Body of pancreas (tissue), 4 donors: Measurements from ENCODE around the gene PRKD1. TPM values are rescaled to one million over a fixed set of nuclear protein-coding genes. Genes with fewer than 3 reads are reported as not detected.

ENCODE experiments used
- ATAC-seq: fragments of 150-250 bp; one replicate; pipeline ENCODE4 v1.9.1; 2016
- DNase-seq, 4 donors: peaks; one replicate each; pipeline ENCODE4 v3.0.0-alpha.2; 2019
- H3K27ac ChIP-seq, 4 donors: fragments of 200-600 bp; sonication (generic); 1 replicate in 3 of 4; 2 replicates in 1 of 4; pipeline versions ENCODE4 v1.5.1 to v1.6.1; 2016 to 2019; ENCODE audit warnings: mild to moderate bottlenecking in 1 of 4, mixed read lengths in 1 of 4, moderate library complexity in 1 of 4
- H3K27me3 ChIP-seq, 2 donors: fragments of 200-600 bp; sonication (generic); one replicate each; pipeline ENCODE4 v1.6.0; 2016; ENCODE audit warnings: mild to moderate bottlenecking in 1 of 2
- H3K36me3 ChIP-seq, 2 donors: fragments of 200-600 bp; sonication (generic); replicated peaks in 1 of 2; 2 replicates each; pipeline ENCODE4 v1.5.1; 2016; ENCODE audit warnings: low read depth in 2 of 2; ENCODE audit not compliant: insufficient read depth in 1 of 2
- H3K4me1 ChIP-seq: fragments of 200-600 bp; sonication (generic); one replicate; pipeline ENCODE4 v1.6.0; 2016
- H3K4me3 ChIP-seq, 2 donors: fragments of 200-600 bp; sonication (generic); 1 replicate in 1 of 2; 2 replicates in 1 of 2; pipeline ENCODE4 v1.5.1; 2016 to 2019
- H3K9me3 ChIP-seq, 3 donors: fragments of 200-600 bp; sonication (generic); 1 replicate in 2 of 3; 2 replicates in 1 of 3; pipeline ENCODE4 v1.5.1; 2016
- CTCF ChIP-seq, 7 experiments: fragments of 450-650 bp in 4 of 7; fragments of 200-600 bp in 3 of 7; sonication (generic) in 3 of 7; IDR thresholded peaks; one replicate each; pipeline ENCODE4 v1.5.1; 2016 to 2019; ENCODE audit warnings: antibody characterized with exemption in 7 of 7
- POLR2A ChIP-seq, 3 donors: fragments of 450-650 bp; IDR thresholded peaks; one replicate each; pipeline ENCODE4 v1.6.1; 2016; ENCODE audit warnings: antibody characterized with exemption in 3 of 3, mild to moderate bottlenecking in 2 of 3
- WGBS, 2 donors: methylation state at CpG; one replicate each; pipeline ENCODE4 v1.1.5; 2017; 5-methylcytosine and 5-hydroxymethylcytosine counted together
- intact Hi-C: fragments of 100-400 bp; cut with DNase I; formaldehyde crosslinking; loops from one replicate; pipeline ENCODE4 v1.15.1; 2023
- total RNA-seq, 2 donors: library from RNA; depleted of rRNA; stranded (reverse); fragments of >200 nt; gene quantifications; one replicate each; pipeline ENCODE4 v1.1.0, GENCODE V29; 2016

Gene PRKD1
- total RNA-seq, 2 donors from 2014 or later: 5.3 to 14.8 TPM

- intact Hi-C loops: no loop called here
- H3K36me3 ChIP-seq: no peaks in the 10 kb centered on the region
- ATAC-seq (no peak), DNase-seq (no peak)
- 73 to 82% methylated on average over 4 of the region's 4 CpGs for WGBS, 2 donors
- H3K27ac ChIP-seq: no peak overlapping the region
- no peaks in the 10 kb centered on the region for H3K27me3 ChIP-seq
- peaks cover 27% of the 10 kb centered on the region for H3K4me1 ChIP-seq
- H3K9me3 ChIP-seq: no peaks in the 10 kb centered on the region
- TF ChIP-seq CTCF (IDR thresholded peaks at IDR 0.05) (no peak), POLR2A (IDR thresholded peaks at IDR 0.05) (no peak)
- H3K4me3 ChIP-seq: no peak overlapping the region
These were observed 112.5 kb downstream of the PRKD1 start for GRCh38 chr14:29815016-29815674.

- intact Hi-C loops: no loop called here
- Histone ChIP-seq H3K27me3 (no peaks in the 10 kb centered on the region), H3K9me3 (no peaks in the 10 kb centered on the region), H3K27ac (no peak overlapping the region), H3K4me1 (peaks cover 35% of the 10 kb centered on the region), H3K4me3 (no peak overlapping the region), H3K36me3 (no peaks in the 10 kb centered on the region)
- 35 to 39% methylated on average over 6 of the region's 6 CpGs for WGBS, 2 donors
- no peak for TF ChIP-seq CTCF (IDR thresholded peaks at IDR 0.05)
- no peak for TF ChIP-seq POLR2A (IDR thresholded peaks at IDR 0.05)
- DNase-seq: peak; percentile 57 to 85 (median 74)
- peak; percentile 73 for ATAC-seq
These were observed 113.3 kb downstream of the PRKD1 start for GRCh38 chr14:29814156-29815015.

- peak; percentile 21 to 38 (median 30) for DNase-seq
- Histone ChIP-seq H3K9me3 (no peaks in the 10 kb centered on the region), H3K27ac (no peak overlapping the region), H3K4me3 (no peak overlapping the region), H3K27me3 (no peaks in the 10 kb centered on the region), H3K4me1 (peaks cover 46% of the 10 kb centered on the region), H3K36me3 (no peaks in the 10 kb centered on the region)
- TF ChIP-seq CTCF (IDR thresholded peaks at IDR 0.05) (no peak), POLR2A (IDR thresholded peaks at IDR 0.05) (no peak)
- ATAC-seq: no peak
- intact Hi-C loops: no loop called here
These were observed 117.0 kb downstream of the PRKD1 start for GRCh38 chr14:29810682-29811081.

- Histone ChIP-seq H3K27me3 (no peaks in the 10 kb centered on the region), H3K36me3 (no peaks in the 10 kb centered on the region), H3K4me1 (peaks cover 52% of the 10 kb centered on the region), H3K4me3 (no peak overlapping the region), H3K27ac (no peak overlapping the region), H3K9me3 (no peaks in the 10 kb centered on the region)
- WGBS, 2 donors: 79 to 82% methylated on average over 3 of the region's 3 CpGs
- no peak for DNase-seq
- no peak for ATAC-seq
- intact Hi-C loops: no loop called here
- no peak for TF ChIP-seq POLR2A (IDR thresholded peaks at IDR 0.05)
- no peak for TF ChIP-seq CTCF (IDR thresholded peaks at IDR 0.05)
These were observed 117.6 kb downstream of the PRKD1 start for GRCh38 chr14:29810064-29810463.
